Hepatocyte (in vitro differentiated cells): Measurements from ENCODE around the gene TBX3. TPM values are rescaled to one million over a fixed set of nuclear protein-coding genes. Genes with fewer than 3 reads are reported as not detected.

Source experiments
- DNase-seq: peaks from one replicate; pipeline ENCODE4 v3.0.0-alpha.2; 2016; ENCODE audit warnings: low spot score
- H2AFZ ChIP-seq: fragments of 200-600 bp; sonication (generic); 2 replicates; pipeline ENCODE4 v1.6.0; 2016; ENCODE audit warnings: antibody characterized with exemption, mild to moderate bottlenecking
- H3K27ac ChIP-seq: fragments of 200-600 bp; sonication (generic); 2 replicates; pipeline ENCODE4 v1.5.1; 2016; ENCODE audit warnings: mild to moderate bottlenecking
- H3K27me3 ChIP-seq: fragments of 200-600 bp; sonication (generic); 2 replicates; pipeline ENCODE4 v1.6.1; 2016
- H3K36me3 ChIP-seq: fragments of 200-600 bp; sonication (generic); replicated peaks from 2 replicates; pipeline ENCODE4 v1.5.1; 2016; ENCODE audit warnings: low read depth; ENCODE audit not compliant: insufficient read depth
- H3K4me1 ChIP-seq: fragments of 200-600 bp; sonication (generic); 2 replicates; pipeline ENCODE4 v1.5.1; 2016; ENCODE audit warnings: mild to moderate bottlenecking, moderate library complexity; ENCODE audit not compliant: insufficient read depth
- H3K4me2 ChIP-seq: fragments of 200-600 bp; sonication (generic); 2 replicates; pipeline ENCODE4 v1.6.0; 2016
- H3K4me3 ChIP-seq: fragments of 200-600 bp; sonication (generic); 2 replicates; pipeline ENCODE4 v1.5.1; 2016; ENCODE audit warnings: mild to moderate bottlenecking
- H3K79me2 ChIP-seq: fragments of 200-600 bp; sonication (generic); 2 replicates; pipeline ENCODE4 v1.6.0; 2017; ENCODE audit warnings: mild to moderate bottlenecking
- H3K9me2 ChIP-seq: fragments of 200-600 bp; sonication (generic); replicated peaks from 2 replicates; pipeline ENCODE4 v1.6.0; 2017; ENCODE audit warnings: mild to moderate bottlenecking; ENCODE audit not compliant: insufficient read depth
- H3K9me3 ChIP-seq: fragments of 200-600 bp; sonication (generic); 2 replicates; pipeline ENCODE4 v1.5.1; 2016; ENCODE audit warnings: low read depth, mild to moderate bottlenecking
- H4K20me1 ChIP-seq: fragments of 200-600 bp; sonication (generic); 2 replicates; pipeline ENCODE4 v1.6.0; 2016; ENCODE audit warnings: mild to moderate bottlenecking; ENCODE audit not compliant: insufficient read depth, poor library complexity, severe bottlenecking
- CTCF ChIP-seq: fragments of 200-600 bp; sonication (generic); IDR thresholded peaks from 2 replicates; pipeline ENCODE4 v1.5.1; 2016; ENCODE audit warnings: antibody characterized with exemption, mild to moderate bottlenecking; ENCODE audit not compliant: poor library complexity
- EZH2 ChIP-seq: fragments of 200-600 bp; sonication (generic); IDR thresholded peaks from 2 replicates; pipeline ENCODE4 v1.6.1; 2016; ENCODE audit warnings: antibody characterized with exemption, mild to moderate bottlenecking, borderline replicate concordance
- EZH2phosphoT487 ChIP-seq: fragments of 200-600 bp; sonication (generic); IDR thresholded peaks from one replicate; pipeline ENCODE4 v1.6.1; 2018; ENCODE audit warnings: antibody characterized with exemption, mild to moderate bottlenecking, low read depth, moderate library complexity; ENCODE audit not compliant: unreplicated experiment, severe bottlenecking
- WGBS: methylation state at CpG from one replicate; pipeline ENCODE4 v1.1.6; 2016; ENCODE audit warnings: low lambda C conversion rate; ENCODE audit errors: missing lambda C conversion rate; 5-methylcytosine and 5-hydroxymethylcytosine counted together
- polyA plus RNA-seq: library from polyadenylated mRNA; unstranded; fragments of >200 nt; fragmentation: Nextera tagmentation; extraction: Ambion mirVana; gene quantifications from 2 replicates; pipeline ENCODE4 v1.2.1, GENCODE V29; 2016
- total RNA-seq: library from RNA; depleted of rRNA; stranded (reverse); fragments of >200 nt; gene quantifications from 2 replicates; pipeline ENCODE4 v1.2.3, GENCODE V29; 2014

Gene TBX3
- total and polyA plus RNA-seq, 2 experiments from 2014 or later, result 109 to 133 TPM

- peaks cover 44% of the 10 kb centered on the region for H3K27me3 ChIP-seq
- no peaks in the 10 kb centered on the region for H3K36me3 ChIP-seq
- no peaks in the 10 kb centered on the region for H3K9me3 ChIP-seq
- DNase-seq, result peak; percentile 83
- H4K20me1 ChIP-seq, result no peaks in the 10 kb centered on the region
- H3K4me2 ChIP-seq, result peak overlapping the region; percentile 88
- peak overlapping the region; percentile 43 for H3K4me3 ChIP-seq
- H3K9me2 ChIP-seq, result no peaks in the 10 kb centered on the region
- no peak for TF ChIP-seq EZH2
- no peak for TF ChIP-seq EZH2phosphoT487
- TF ChIP-seq CTCF, result no peak
- WGBS, result 8% methylated on average over 47 of the region's 55 CpGs
- H2AFZ ChIP-seq, result peak overlapping the region; percentile 83
- H3K27ac ChIP-seq, result peak overlapping the region; percentile 97
- peaks cover 62% of the 10 kb centered on the region for H3K79me2 ChIP-seq
- H3K4me1 ChIP-seq, result peaks cover 60% of the 10 kb centered on the region
Measured at GRCh38 chr12:114697741-114698565, 14.0 kb upstream of the TBX3 start.

GRCh38 chr12:114697243-114697716, 13.3 kb upstream of the TBX3 start:
- Histone ChIP-seq H3K4me3 (peak overlapping the region; percentile 43), H2AFZ (peak overlapping the region; percentile 83), H3K4me1 (peaks cover 53% of the 10 kb centered on the region), H3K4me2 (peak overlapping the region; percentile 88), H3K79me2 (peaks cover 63% of the 10 kb centered on the region), H3K27ac (peak overlapping the region; percentile 97), H4K20me1 (no peaks in the 10 kb centered on the region), H3K36me3 (no peaks in the 10 kb centered on the region), H3K9me2 (no peaks in the 10 kb centered on the region), H3K9me3 (no peaks in the 10 kb centered on the region), H3K27me3 (peaks cover 44% of the 10 kb centered on the region)
- peak; percentile 23 for DNase-seq
- WGBS, result 26% methylated on average over 23 of the region's 23 CpGs
- TF ChIP-seq EZH2 (no peak), EZH2phosphoT487 (no peak), CTCF (no peak)

GRCh38 chr12:114696443-114697242, 12.7 kb upstream of the TBX3 start:
- H3K27ac ChIP-seq, result peak overlapping the region; percentile 97
- H3K9me2 ChIP-seq, result no peaks in the 10 kb centered on the region
- H3K36me3 ChIP-seq, result no peaks in the 10 kb centered on the region
- WGBS, result 36% methylated on average over 34 of the region's 34 CpGs
- peaks cover 49% of the 10 kb centered on the region for H3K4me1 ChIP-seq
- H3K27me3 ChIP-seq, result peaks cover 40% of the 10 kb centered on the region
- TF ChIP-seq EZH2phosphoT487, result no peak
- no peak for TF ChIP-seq EZH2
- TF ChIP-seq CTCF, result no peak
- H3K9me3 ChIP-seq, result no peaks in the 10 kb centered on the region
- no peak for DNase-seq
- H2AFZ ChIP-seq, result peak overlapping the region; percentile 83
- no peaks in the 10 kb centered on the region for H4K20me1 ChIP-seq
- peaks cover 69% of the 10 kb centered on the region for H3K79me2 ChIP-seq
- H3K4me2 ChIP-seq, result peak overlapping the region; percentile 88
- H3K4me3 ChIP-seq, result no peak overlapping the region
